HPDE6-E6E7 (cell line): ENCODE measurements around the gene FUT6.
"Not testable (repeated sequence)": the region's sequence is repeated elsewhere in the genome, so short reads cannot be mapped to it uniquely, and the experiment has no call there.

Experiments used
- DNase-seq: peaks from one replicate; pipeline ENCODE4 v3.0.0; 2011; ENCODE audit warnings: missing footprints; ENCODE audit errors: extremely low spot score

FUT6 gene

DNA sequence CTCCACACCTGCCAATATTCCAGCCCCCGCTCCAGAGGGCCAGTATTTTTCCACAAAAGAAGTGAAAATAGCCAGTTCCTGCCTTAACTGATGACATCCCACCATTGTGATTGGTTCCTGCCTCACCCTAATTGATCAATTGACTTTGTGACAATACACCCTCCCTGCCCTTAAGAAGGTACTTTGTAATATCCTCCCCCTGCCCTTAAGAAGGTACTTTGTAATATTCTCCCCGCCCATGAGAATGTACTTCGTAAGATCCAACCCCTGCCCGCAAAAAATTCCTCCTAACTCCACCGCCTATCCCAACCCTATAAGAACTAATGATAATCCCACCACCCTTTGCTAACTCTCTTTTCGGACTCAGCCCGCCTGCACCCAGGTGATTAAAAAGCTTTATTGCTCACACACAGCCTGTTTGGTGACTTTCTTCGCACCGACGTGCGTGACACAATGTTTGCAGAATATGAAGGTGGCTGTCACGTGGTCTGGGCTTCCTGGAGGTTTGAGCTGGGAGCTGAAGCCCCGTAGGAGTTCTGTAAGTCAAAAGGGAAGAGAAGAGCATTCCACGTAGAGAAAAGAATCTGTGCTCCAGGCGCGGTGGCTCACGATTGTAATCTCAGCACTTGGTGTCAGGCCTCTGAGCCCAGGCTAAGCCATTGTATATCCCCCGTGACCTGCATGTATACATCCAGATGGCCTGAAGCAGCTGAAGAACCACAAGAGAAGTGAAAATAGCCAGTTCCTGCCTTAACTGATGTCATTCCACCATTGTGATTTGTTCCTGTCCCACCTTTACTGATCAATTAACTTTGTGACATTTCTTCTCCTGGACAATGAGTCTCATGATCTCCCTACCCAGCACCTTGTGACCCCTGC lies 17.9 kb upstream of the FUT6 start:
- no peak for DNase-seq

GRCh38 chr19:5855151-5855550 lies 15.6 kb upstream of the FUT6 start:
- not testable (repeated sequence) for DNase-seq

DNA sequence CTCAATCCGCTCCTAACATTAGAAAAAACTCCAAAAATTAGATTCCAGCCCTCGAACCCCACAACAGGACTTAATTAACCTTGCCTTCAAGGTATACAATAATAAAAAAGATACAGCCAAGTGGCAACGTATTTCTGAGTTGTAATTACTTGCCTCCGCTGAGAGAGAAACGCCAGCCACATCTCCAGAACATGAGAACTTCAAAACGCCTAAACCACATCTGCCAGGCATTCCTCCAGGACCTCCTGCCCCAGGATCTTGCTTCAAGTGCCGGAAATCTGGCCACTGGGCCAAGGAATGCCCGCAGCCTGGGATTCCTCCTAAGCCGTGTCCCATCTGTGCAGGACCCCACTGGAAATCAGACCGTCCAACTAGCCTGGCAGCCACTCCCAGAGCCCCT lies 14.6 kb upstream of the FUT6 start:
- DNase-seq = not testable (repeated sequence)

DNA sequence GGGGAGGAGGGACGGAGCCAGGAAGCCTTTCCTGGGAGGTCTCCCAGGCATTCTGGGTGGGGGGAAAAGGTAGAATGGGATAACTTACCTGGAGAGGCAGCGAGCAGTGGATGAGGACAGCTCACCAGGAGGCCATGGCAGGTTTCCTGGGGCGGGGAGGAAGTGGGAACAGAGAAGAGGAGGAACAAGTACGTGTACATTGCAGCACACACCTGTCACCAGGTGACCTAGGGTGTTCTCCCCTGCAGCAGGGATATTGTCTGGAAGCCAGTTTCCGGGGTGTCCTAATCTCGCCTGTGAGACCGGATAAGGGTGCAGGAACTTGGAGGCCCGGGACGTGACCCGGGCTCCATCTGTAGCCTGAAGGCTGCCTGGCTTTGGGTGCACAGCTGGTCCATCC lies 11.8 kb upstream of the FUT6 start, which contains the start of gene FUT3:
Gene FUT3 (minus strand): TSS at position 148 of the 400 bp plus-strand sequence.
- DNase-seq = peak; percentile 78

DNA sequence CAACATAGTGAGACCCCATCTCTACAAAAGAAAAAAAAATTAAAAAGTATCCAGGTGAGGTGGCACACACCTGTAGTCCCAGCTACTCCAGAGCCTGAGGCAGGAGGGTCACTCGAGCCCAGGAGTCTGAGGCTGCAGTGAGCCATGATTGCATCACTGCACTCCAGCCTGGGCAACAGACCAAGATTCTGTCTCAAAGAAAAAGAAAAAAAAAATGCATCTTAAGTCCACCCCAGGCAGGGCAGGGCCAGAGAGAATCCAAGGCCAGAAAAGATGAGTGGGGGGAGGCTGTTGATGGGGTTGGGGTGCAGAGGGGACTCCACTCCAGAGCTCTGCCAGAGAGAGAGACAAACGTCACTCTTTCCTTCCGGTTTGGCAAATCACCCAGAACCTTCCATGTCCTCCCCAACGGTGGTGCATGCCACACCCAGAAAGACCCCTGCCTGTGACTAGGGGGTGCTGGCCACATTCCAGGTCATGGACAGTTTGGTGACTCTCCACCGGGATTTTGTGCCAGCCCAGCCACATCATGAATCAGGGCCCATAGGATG lies 11.3 kb upstream of the FUT6 start:
- DNase-seq = no peak

DNA sequence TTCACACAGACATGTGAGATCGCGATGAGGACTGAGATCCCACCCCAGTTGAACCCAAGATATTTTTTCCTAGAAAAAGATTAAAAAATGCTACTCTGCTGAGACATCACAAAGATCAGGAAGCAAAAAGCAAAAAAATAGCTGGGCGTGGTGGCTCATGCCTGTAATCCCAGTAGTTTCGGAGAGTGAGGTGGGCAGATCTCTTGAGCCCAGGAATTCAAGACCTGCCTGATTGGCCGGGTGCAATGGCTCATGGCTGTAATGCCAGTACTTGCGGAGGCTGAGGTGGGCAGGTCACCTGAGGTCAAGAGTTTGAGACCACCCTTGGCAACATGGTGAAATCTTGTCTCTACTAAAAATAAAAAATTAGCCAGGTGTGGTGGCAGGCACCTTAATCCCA lies 10.7 kb upstream of the FUT6 start:
- DNase-seq = no peak

DNA sequence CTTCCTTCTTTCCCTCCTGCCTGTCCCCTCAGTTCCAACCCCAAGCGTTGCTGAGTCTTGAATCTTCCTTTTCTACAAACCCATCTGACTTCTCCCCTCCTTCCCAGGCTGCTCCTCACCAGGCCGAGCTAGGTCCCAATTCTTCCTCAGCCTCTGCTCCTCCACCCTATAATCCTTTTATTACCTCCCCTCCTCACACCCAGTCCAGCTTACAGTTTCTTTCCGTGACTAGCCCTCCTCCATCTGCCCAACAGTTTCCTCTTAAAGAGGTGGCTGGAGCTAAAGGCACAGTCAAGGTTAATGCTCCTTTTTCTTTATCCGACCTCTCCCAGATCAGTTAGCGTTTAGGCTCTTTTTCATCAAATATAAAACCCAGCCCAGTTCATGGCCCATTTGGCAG lies 9.1 kb upstream of the FUT6 start:
- not testable (repeated sequence) for DNase-seq

DNA sequence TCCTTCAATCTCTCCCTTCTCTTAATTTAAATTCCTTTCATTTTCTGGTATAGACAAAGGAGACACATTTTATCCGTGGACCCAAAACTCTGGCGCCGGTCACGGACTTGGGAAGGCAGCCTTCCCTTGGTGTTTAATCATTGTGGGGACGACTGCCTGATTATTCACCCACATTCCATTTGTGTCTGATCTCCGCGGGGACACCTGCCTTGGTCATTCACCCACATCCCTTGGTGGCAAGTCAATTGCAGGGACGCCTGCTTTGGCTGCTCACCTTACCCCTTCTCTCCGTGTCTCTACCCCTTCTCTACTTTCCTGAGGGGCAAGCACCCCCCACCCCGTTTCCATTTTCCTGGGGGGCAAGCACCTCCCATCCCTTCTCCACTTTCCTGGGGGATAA lies 8.3 kb upstream of the FUT6 start:
- DNase-seq = not testable (repeated sequence)

GRCh38 chr19:5844456-5845433 lies 5.2 kb upstream of the FUT6 start:
- DNase-seq = no peak

- DNase-seq = no peak
Observed at GRCh38 chr19:5843295-5843927, 3.9 kb upstream of the FUT6 start.

DNA sequence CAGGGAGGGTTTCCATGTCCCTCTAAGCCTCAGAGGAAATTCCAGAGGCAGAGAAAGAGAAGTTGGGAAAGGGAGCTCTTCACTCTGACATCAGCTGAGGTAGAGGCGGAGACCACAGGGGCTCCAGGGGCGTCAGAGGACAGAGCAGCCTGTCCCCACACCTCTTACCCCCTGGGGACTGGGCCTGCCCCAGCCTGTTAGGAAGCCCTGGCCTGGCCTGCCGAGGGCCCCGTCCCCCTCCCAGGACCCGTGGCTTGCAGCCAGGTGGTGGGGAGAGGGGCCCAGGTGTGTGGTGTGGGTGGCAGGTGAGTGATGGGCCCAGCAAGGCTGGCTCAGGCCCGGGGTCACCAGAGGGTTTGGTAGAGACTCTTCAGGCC lies 2.2 kb upstream of the FUT6 start:
- DNase-seq = not testable (repeated sequence)

- DNase-seq = no peak
Observed at GRCh38 chr19:5838353-5839064, 993 bp downstream of the FUT6 start.

DNA sequence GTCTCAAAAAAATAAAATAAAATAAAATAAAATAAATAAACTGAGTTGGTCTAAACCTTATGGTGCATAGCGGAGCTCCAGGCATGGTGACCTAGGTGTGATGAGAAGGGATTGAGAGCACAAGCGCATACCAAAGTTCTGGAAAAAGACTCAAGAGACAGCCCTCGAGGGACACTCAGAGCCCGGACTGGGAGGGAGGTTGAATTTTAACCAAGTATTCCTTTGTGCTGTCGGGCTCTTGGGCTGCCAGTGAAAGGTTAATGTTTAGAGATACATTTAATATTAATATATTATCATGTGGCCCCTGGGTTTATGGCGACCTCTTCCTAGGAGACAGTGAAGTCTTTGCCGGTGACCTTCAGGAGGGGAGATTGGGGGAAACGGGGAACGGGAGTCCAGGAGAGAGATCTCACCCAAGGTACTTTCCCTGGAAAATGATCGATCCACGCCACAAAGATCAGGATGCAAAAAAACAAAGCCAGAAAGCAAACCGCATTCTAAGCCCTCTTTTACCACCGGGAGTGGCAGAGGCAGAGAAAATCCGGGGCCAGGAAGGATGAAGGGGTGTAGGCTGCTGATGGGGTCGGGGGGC lies 1.6 kb downstream of the FUT6 start:
- DNase-seq = no peak

GRCh38 chr19:5832527-5833216 lies 6.8 kb downstream of the FUT6 start:
- no peak for DNase-seq

- no peak for DNase-seq
Observed at GRCh38 chr19:5832061-5832460, 7.4 kb downstream of the FUT6 start.

- DNase-seq = no peak
Observed at GRCh38 chr19:5831159-5831558, 8.3 kb downstream of the FUT6 start.

DNA sequence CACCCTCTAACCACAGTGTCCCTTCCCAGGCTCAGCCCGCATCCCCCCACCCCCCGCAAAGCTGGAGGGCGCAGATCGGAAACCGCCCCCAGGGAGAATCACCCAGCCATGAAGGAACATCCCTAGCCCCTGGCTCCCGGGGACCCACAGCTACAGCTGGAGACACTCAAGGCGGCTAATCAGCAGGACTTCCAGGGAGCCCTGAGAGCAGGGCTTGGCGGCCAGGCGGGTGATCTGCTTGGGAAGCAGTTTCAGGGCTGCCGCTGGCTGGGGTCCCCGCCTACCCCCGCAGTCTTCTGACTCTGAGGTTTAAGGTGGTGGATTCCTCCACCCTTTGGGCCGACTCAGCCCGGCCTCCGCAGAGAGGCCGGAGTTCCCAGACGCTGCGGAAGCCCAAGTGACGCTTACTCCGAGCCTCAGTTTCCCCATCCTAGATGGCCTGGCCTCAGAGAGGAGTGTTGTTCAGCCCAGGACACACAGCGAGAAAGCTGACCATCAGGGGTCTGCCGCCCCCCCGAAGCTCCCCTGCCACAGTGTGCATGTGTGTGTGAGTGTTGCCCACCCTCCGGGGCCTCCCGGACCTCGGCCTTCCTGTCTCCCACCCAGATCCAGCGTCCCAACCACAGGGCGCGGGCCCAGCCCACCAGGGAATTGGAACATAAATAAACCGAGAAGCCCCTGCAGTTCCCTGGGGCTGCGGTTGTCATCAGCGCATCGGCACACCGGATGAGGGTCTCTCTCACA lies 9.8 kb downstream of the FUT6 start:
- DNase-seq = no peak

DNA sequence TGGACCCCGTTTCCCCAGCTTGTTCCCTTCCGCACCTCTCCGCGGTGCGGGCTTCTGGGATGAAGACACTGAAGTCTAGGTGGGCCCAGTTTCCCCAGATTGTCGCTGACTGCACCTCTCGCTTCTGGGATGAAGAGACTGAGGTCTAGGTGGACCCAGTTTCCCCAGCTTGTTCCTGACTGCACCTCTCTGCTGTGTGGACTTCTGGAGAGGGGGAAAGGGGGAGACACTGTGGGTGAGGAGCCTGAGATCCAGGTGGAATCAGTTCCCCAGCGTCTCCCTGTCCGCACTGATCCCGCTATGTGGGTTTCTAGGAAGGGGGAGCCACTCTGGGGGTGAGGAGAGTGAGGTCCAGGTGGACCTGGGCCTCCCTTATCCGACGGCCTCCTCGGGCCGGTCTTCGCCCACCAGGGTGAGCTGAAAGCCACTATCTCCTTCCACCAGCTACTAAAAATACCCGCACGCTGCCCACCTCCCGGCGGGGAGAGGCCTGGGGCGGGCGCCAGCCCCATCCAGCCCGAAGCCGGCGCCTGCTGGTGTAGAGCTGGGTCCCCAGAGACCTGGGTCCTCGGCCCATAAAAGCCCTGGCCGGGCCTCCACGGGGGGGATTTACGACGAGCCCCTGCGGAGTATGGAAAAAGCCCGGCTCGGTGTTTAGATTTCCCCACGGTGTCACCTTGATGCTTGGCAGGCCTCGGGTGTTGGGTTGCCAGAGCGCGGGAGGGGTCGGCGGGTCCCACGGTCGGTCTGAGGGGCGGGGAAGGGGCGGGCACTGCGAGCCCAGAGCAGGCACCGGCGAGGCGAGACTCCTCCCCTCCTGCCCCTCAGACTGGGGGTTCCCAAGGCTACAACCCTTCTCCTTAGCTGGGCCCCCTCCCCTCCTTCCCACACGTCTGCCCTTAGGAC lies 10.6 kb downstream of the FUT6 start:
- DNase-seq = no peak
